MM.1S (cell line): ENCODE results near the gene PPP2R2D.

Experiments
- CTCF ChIP-seq: fragments of 300-600 bp; sonication (generic); IDR thresholded peaks from 2 replicates; pipeline ENCODE4 v1.5.1; 2016; ENCODE audit warnings: antibody characterized with exemption, low read length, mixed read lengths
- EZH2 ChIP-seq: fragments of 300-600 bp; sonication (generic); optimal IDR thresholded peaks from 2 replicates; pipeline ENCODE3; 2017; ENCODE audit warnings: low read depth, mild to moderate bottlenecking, antibody characterized with exemption, low read length, mixed read lengths
- EZH2phosphoT487 ChIP-seq: fragments of 300-600 bp; sonication (generic); IDR thresholded peaks from 2 replicates; pipeline ENCODE4 v1.6.1; 2018; ENCODE audit warnings: antibody characterized with exemption, low read length

DNA sequence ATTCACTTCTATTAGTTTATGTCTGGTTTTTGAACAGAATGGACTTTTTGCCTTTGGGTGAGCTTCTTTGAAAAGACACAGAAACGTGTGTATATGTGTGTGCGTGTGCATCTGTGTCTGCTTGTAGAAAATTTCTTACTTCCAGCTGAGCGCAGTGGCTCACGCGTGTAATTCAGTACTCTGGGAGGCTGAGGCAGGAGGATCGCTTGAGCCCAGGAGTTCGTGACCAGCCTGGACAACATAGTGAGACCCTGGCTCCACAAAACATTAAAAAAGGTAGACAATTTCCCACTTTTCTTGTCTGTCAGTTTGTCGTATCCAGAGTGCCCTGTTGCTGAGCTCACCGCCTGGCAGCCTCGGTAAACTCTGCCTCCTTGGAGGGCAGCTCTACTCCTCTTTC lies 25.4 kb downstream of the PPP2R2D start:
- TF ChIP-seq CTCF (no peak), EZH2phosphoT487 (no peak), EZH2 (no peak)
